SK-N-MC (cell line): ENCODE measurements around the gene TP53AIP1.

Experiments used
- DNase-seq: peaks from one replicate; pipeline ENCODE4 v3.0.0-alpha.2; 2011; ENCODE audit warnings: low read depth, low spot score
- H3K27ac ChIP-seq: fragments of 200-600 bp; sonication (generic); 2 replicates; pipeline ENCODE4 v1.5.1; 2016; ENCODE audit warnings: mixed run types
- H3K36me3 ChIP-seq: fragments of 200-600 bp; sonication (generic); 2 replicates; pipeline ENCODE4 v1.6.1; 2017; ENCODE audit warnings: antibody characterized with exemption, low read length, mixed read lengths; ENCODE audit not compliant: insufficient read depth
- H3K4me3 ChIP-seq: fragments of 200-600 bp; sonication (generic); 2 replicates; pipeline ENCODE4 v1.5.1; 2016
- H3K9ac ChIP-seq: fragments of 200-600 bp; sonication (generic); 2 replicates; pipeline ENCODE4 v1.8.0; 2017; ENCODE audit warnings: mixed run types, mixed read lengths; ENCODE audit not compliant: insufficient read length
- H3K9me3 ChIP-seq: fragments of 200-600 bp; sonication (generic); 2 replicates; pipeline ENCODE4 v1.6.1; 2017; ENCODE audit warnings: low read depth, mild to moderate bottlenecking, antibody characterized with exemption, low read length, moderate library complexity, mixed read lengths
- EZH2 ChIP-seq: fragments of 200-600 bp; sonication (generic); IDR thresholded peaks from one replicate; pipeline ENCODE4 v1.6.1; 2017; ENCODE audit warnings: antibody characterized with exemption
- FOXP2 ChIP-seq: optimal IDR thresholded peaks from 2 replicates; pipeline ENCODE3; 2011; ENCODE audit warnings: mild to moderate bottlenecking, moderate library complexity; ENCODE audit not compliant: insufficient read depth; ENCODE audit errors: extremely low read length, control extremely low read depth
- POLR2AphosphoS5 ChIP-seq: IDR thresholded peaks from 2 replicates; pipeline ENCODE4 v1.6.1; 2012; ENCODE audit warnings: mild to moderate bottlenecking, low read depth, low read length, borderline replicate concordance

Gene TP53AIP1

DNA sequence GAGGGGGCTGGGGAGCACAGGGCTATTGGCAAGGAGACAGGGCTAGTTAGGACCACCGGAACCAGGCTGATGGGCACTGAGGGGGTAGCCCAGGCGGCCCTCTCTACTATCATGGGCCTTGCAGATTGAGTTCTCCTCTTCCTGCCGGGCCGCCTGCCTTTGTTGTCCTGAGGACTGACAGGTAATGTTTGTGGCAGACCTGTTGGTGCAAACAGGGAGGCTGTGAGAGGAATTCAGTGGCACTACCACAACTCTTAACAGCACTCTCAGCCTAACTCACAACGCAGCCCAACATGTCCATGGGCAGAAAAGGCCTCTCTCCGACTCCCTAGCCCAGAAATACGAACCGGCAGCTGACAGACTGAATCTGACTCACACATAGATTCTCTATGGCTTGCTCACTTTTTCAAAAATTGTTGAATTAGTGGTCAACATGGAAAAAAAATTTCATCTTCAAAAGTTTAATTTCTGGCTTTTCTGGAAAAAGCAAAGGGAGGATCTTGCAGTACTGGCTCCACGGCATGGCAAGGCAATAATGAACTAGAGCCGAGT is 40.1 kb downstream of the TP53AIP1 start:
- Histone ChIP-seq H3K36me3 (no peaks in the 10 kb centered on the region), H3K9me3 (no peaks in the 10 kb centered on the region), H3K9ac (no peak overlapping the region), H3K4me3 (no peak overlapping the region), H3K27ac (no peak overlapping the region)
- DNase-seq = no peak
- no peak for TF ChIP-seq POLR2AphosphoS5
- no peak for TF ChIP-seq FOXP2
- no peak for TF ChIP-seq EZH2

DNA sequence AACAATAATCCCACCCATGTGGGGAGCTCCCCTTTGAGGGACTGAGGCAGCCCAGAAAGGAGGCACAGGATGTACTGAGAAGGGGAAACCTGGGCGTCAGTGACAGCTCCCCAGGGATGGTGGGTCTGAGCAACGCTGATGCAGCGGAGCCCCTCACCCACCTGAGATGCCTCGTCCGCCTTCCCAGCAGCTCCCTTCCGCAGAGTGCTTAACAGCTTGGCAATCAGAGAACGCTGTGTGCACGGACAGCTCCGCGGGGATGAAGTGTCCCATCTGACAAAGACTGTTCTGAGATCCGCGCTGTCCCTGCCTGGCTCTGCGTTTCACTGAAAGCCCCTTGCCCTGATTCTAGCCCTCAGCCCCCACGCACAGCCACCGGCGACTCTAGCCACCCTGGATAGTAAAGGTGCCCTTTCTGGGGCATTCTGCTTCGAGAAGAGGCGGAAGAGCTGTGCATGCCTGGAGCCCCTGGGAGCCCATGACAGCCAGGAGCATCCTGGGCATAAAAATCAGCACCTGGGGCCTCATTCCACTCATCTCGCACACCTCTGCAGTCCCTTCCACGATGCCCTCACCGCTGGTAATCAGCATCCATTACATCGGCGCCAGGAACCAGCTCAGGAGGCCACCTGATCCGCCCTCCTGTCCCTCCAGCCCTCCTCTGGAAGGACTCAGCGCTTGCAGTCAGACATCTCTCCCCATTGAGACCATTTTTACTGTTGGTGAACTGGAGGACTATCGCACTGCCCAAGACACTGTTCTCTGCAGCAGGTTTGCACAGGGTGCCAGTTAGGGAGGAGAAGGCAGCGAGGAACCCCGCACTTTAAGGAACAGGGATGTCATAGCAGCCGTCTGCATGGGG is 40.8 kb downstream of the TP53AIP1 start:
- Histone ChIP-seq H3K36me3 (no peaks in the 10 kb centered on the region), H3K4me3 (no peak overlapping the region), H3K9me3 (no peaks in the 10 kb centered on the region), H3K9ac (no peak overlapping the region), H3K27ac (no peak overlapping the region)
- DNase-seq = no peak
- no peak for TF ChIP-seq EZH2
- no peak for TF ChIP-seq POLR2AphosphoS5

DNA sequence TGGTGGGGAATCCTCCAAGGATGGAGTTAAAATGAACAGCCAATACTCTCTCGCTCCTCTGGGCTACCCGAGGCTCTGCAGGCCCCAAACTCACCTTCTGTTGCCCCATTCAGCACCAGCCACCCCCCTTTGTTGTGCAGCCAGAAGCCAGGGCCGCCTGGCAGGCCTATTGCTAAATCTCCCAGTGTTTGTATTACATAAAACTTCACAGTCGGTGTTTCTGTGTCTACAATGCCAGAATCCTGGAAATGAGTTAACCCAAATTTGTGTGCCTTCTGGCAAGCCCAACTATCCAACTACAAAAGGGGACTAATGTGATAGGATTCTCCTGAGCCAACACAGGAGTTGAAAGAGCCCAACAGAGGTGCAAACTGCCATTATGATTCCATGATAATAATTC is 42.2 kb downstream of the TP53AIP1 start:
- Histone ChIP-seq H3K27ac (no peak overlapping the region), H3K9me3 (no peaks in the 10 kb centered on the region), H3K9ac (no peak overlapping the region), H3K36me3 (no peaks in the 10 kb centered on the region), H3K4me3 (no peak overlapping the region)
- no peak for DNase-seq
- TF ChIP-seq FOXP2 (no peak), EZH2 (no peak), POLR2AphosphoS5 (no peak)

DNA sequence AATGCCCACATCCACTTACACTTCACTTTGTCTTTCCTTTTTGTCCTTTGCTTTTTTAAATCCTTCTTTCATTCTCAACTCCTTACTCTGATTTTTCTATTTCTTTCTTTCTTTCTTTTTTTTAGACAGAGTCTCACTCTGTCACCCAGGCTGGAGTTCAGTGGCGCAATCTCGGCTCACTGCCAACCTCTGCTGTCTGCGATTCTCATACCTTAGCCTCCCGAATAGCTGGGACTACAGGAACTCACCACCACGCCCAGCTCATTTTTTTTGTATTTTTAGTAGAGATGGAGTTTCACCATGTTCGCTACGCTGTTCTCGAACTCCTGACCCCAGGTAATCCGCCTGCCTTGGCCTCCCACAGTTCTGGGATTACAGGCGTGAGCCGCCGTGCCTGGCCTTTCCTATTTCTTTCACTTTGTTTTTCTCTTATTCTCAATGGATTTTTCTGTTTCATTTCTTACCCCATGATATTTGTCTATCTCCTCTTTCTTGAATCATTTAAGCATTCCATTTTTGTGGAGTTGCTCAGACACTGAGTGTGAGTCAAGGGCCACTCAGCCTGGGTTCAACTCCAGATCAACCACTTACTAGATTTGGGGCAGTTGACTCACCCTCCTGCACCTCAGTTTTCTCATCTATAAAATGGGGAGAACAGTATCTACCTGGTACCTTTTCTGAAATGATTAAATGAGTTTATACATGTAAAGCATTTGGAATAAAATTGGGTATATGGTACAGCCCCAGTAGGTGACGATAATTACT is 43.9 kb downstream of the TP53AIP1 start:
- TF ChIP-seq EZH2 = no peak
- Histone ChIP-seq H3K9ac (no peak overlapping the region), H3K9me3 (no peaks in the 10 kb centered on the region), H3K27ac (no peak overlapping the region), H3K4me3 (no peak overlapping the region), H3K36me3 (no peaks in the 10 kb centered on the region)
- no peak for DNase-seq

DNA sequence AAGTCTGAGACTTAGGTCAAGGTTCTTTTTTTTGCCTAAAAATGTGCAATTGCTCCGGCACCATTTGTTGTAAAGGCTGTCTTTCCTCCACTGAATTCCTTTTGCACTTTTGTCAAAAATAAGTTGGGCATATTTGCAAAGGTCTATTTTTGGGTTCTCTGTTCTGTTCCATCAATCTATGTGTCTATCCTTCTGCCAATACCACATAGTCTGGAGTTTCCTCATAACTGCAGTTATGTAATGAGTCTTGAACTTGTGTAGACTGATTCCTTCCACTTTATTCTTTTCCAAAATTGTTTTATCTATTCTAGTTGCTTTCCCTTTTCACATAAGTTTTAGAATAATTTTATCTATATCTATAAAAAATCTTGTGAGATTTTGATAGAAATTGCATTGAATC is 44.8 kb downstream of the TP53AIP1 start:
- no peak overlapping the region for H3K4me3 ChIP-seq
- TF ChIP-seq FOXP2 (no peak), EZH2 (no peak), POLR2AphosphoS5 (no peak)
- no peak overlapping the region for H3K27ac ChIP-seq
- H3K9me3 ChIP-seq = no peaks in the 10 kb centered on the region
- no peak for DNase-seq
- H3K9ac ChIP-seq = no peak overlapping the region
- H3K36me3 ChIP-seq = no peaks in the 10 kb centered on the region

DNA sequence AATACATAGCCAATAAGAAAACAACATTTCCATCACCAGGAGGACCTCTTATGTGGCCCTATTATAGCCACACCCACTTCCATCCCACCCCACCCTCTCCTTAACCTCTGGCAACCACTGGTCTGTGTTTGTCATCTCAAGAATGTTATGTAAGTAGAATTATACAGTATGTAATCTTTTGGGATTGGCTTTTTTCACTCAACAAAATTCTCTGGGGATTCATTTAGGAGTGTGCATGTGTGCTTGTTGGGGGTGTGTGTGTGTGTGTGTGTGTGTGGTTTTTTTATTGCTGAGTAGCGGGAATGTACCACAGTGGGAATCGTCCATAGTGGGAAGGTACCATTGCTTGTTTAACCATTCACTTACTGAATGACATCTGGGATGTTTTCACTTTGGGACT is 46.3 kb downstream of the TP53AIP1 start:
- DNase-seq = no peak
- TF ChIP-seq POLR2AphosphoS5 (no peak), FOXP2 (no peak), EZH2 (no peak)
- no peak overlapping the region for H3K4me3 ChIP-seq
- H3K9me3 ChIP-seq = no peaks in the 10 kb centered on the region
- no peak overlapping the region for H3K9ac ChIP-seq
- H3K36me3 ChIP-seq = no peaks in the 10 kb centered on the region
- H3K27ac ChIP-seq = no peak overlapping the region

DNA sequence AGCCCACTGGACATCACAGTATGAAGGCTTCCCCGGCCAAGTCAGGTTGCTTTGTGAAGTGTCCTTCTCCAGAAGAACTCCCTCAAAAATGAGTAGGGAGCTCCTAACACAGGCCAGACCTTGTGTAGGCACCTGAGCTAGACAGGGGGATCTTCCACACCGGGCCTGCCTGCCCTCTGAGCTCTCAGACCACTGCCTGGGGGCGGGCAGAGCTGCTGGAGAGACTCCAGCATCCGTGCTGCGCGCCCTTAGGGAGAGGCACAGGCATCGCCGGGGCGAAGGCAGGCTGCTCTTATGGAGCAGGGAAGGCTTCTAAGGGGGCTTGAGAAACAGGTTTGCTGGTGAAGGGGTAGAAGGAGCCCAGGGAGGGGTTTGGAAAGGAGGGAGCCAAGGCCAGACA is 47.1 kb downstream of the TP53AIP1 start:
- no peaks in the 10 kb centered on the region for H3K36me3 ChIP-seq
- H3K9me3 ChIP-seq = no peaks in the 10 kb centered on the region
- TF ChIP-seq FOXP2 = no peak
- no peak for TF ChIP-seq EZH2
- TF ChIP-seq POLR2AphosphoS5 = no peak
- no peak overlapping the region for H3K4me3 ChIP-seq
- H3K9ac ChIP-seq = no peak overlapping the region
- DNase-seq = no peak
- H3K27ac ChIP-seq = no peak overlapping the region

DNA sequence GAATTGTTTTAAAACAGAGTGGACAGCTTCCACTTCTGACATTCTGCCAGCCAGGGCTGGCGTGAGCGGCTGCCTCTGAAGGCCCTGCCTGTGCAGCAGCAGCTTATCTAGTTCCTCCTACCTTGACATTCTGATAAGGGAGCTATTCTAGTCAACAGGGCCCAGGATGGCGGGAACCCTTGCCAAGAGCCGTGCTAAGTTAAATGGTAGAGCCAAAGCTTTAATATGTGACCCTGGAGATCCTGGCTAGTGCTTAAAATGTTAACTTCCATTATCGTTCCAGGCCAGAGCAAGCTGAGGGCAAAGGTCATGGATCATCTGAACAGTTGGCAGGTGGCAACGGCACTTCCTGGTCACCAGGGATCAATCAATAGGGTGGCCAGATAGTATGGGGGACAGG is 48.0 kb downstream of the TP53AIP1 start:
- Histone ChIP-seq H3K4me3 (no peak overlapping the region), H3K9me3 (no peaks in the 10 kb centered on the region), H3K36me3 (no peaks in the 10 kb centered on the region), H3K9ac (no peak overlapping the region), H3K27ac (no peak overlapping the region)
- DNase-seq = no peak
- TF ChIP-seq EZH2 = no peak
- TF ChIP-seq FOXP2 = no peak
- TF ChIP-seq POLR2AphosphoS5 = no peak
